H1 (cell line): ENCODE measurements around the gene PNMA8C.

Experiments
- EGR1 ChIP-seq: IDR thresholded peaks from 2 replicates; pipeline ENCODE4 v1.6.1; 2011; ENCODE audit warnings: low read depth, low read length, borderline replicate concordance
- FOSL1 ChIP-seq: IDR thresholded peaks from 2 replicates; pipeline ENCODE4 v1.6.1; 2011; ENCODE audit warnings: mild to moderate bottlenecking, low read depth, low read length, moderate library complexity; ENCODE audit not compliant: insufficient read depth
- NRF1 ChIP-seq: IDR thresholded peaks from 2 replicates; pipeline ENCODE4 v1.6.1; 2011; ENCODE audit warnings: mild to moderate bottlenecking, low read depth, low read length, improper control_type of control experiment
- POLR2A ChIP-seq, 2 experiments: IDR thresholded peaks; 1 replicate in 1 of 2; 2 replicates in 1 of 2; pipeline ENCODE4 v1.6.1; 2011; ENCODE audit warnings: low read depth in 2 of 2, low read length in 2 of 2, mild to moderate bottlenecking in 2 of 2; ENCODE audit errors: control extremely low read depth in 1 of 2
- SIRT6 ChIP-seq: IDR thresholded peaks from one replicate; pipeline ENCODE4 v1.7.1; 2012; ENCODE audit warnings: low read length, inconsistent platforms
- SP1 ChIP-seq: IDR thresholded peaks from 2 replicates; pipeline ENCODE4 v1.6.1; 2011; ENCODE audit warnings: low read depth, low read length
- TCF12 ChIP-seq: IDR thresholded peaks from 2 replicates; pipeline ENCODE4 v1.6.1; 2011; ENCODE audit warnings: low read depth, mild to moderate bottlenecking, low read length
- TF ChIP-seq, protein P1 (sequence below), 3 experiments: IDR thresholded peaks; 1 replicate in 2 of 3; 2 replicates in 1 of 3; pipeline versions ENCODE4 v1.5.1 to v1.6.1; 2011; ENCODE audit warnings: low read length in 3 of 3, mild to moderate bottlenecking in 3 of 3, inconsistent platforms in 2 of 3, low read depth in 1 of 3, moderate library complexity in 1 of 3; ENCODE audit not compliant: insufficient read depth in 1 of 3; ENCODE audit errors: control extremely low read depth in 1 of 3
- TF ChIP-seq, protein P2 (sequence below): IDR thresholded peaks from 2 replicates; pipeline ENCODE4 v1.6.1; 2011; ENCODE audit warnings: low read length, improper control_type of control experiment
- TF ChIP-seq, protein P3 (sequence below): IDR thresholded peaks from 2 replicates; pipeline ENCODE4 v1.6.1; 2012; ENCODE audit warnings: inconsistent platforms

DNA sequence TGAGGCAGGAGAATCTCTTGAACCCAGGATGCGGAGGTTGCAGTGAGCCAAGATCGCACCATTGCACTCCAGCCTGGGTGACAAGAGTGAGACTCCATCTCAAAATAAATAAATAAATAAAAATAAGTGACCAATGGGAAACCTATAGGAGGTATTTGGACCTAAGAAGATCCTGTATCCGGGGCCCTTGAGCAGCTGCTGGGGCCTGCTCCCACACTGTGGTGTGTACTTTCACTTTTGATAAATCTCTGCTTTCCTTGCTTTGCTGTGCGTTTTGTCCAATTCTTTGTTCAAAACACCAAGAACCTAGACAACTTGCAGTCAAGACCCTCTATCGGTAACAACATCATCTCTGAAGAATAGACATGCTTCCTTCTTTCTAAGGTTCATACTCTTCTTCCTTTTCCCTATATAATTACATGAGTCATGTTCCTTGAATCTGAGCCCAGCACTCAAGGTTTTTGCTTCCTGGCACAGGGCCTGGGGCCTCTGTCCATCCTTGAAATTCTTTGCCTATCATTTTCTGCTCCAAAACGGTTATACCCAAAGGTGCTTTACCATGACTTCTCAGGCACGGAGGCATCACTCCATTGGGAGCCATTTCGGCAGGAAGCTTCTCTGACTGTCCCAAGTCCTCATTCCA lies 14.2 kb upstream of the PNMA8C start:
- TF ChIP-seq, protein P1, sequence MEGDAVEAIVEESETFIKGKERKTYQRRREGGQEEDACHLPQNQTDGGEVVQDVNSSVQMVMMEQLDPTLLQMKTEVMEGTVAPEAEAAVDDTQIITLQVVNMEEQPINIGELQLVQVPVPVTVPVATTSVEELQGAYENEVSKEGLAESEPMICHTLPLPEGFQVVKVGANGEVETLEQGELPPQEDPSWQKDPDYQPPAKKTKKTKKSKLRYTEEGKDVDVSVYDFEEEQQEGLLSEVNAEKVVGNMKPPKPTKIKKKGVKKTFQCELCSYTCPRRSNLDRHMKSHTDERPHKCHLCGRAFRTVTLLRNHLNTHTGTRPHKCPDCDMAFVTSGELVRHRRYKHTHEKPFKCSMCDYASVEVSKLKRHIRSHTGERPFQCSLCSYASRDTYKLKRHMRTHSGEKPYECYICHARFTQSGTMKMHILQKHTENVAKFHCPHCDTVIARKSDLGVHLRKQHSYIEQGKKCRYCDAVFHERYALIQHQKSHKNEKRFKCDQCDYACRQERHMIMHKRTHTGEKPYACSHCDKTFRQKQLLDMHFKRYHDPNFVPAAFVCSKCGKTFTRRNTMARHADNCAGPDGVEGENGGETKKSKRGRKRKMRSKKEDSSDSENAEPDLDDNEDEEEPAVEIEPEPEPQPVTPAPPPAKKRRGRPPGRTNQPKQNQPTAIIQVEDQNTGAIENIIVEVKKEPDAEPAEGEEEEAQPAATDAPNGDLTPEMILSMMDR (IDR thresholded peaks at IDR 0.05; ENCODE audit: control extremely low read depth in 1 of 3, insufficient read depth in 1 of 3, low read depth in 1 of 3, low read length in 3 of 3): no peak
- TF ChIP-seq TCF12 (no peak), SIRT6 (no peak), FOSL1 (no peak), NRF1 (no peak), EGR1 (no peak), SP1 (no peak), POLR2A (IDR thresholded peaks at IDR 0.05; ENCODE audit: control extremely low read depth in 1 of 2, low read depth in 2 of 2, low read length in 2 of 2) (no peak)
- TF ChIP-seq, protein P2, sequence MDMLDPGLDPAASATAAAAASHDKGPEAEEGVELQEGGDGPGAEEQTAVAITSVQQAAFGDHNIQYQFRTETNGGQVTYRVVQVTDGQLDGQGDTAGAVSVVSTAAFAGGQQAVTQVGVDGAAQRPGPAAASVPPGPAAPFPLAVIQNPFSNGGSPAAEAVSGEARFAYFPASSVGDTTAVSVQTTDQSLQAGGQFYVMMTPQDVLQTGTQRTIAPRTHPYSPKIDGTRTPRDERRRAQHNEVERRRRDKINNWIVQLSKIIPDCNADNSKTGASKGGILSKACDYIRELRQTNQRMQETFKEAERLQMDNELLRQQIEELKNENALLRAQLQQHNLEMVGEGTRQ: no peak
- TF ChIP-seq, protein P3, sequence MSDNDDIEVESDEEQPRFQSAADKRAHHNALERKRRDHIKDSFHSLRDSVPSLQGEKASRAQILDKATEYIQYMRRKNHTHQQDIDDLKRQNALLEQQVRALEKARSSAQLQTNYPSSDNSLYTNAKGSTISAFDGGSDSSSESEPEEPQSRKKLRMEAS: no peak
